Neural progenitor cell (in vitro differentiated cells): ENCODE measurements around the gene CELSR2.

Experiments
- EZH2 ChIP-seq: fragments of 200-600 bp; sonication (generic); IDR thresholded peaks from 2 replicates; pipeline ENCODE4 v1.6.1; 2017; ENCODE audit warnings: antibody characterized with exemption, mild to moderate bottlenecking, moderate library complexity
- TF ChIP-seq, protein P1 (sequence below): fragments of 200-600 bp; sonication (generic); IDR thresholded peaks from 2 replicates; pipeline ENCODE4 v1.5.1; 2017; ENCODE audit warnings: antibody characterized with exemption, mild to moderate bottlenecking

DNA sequence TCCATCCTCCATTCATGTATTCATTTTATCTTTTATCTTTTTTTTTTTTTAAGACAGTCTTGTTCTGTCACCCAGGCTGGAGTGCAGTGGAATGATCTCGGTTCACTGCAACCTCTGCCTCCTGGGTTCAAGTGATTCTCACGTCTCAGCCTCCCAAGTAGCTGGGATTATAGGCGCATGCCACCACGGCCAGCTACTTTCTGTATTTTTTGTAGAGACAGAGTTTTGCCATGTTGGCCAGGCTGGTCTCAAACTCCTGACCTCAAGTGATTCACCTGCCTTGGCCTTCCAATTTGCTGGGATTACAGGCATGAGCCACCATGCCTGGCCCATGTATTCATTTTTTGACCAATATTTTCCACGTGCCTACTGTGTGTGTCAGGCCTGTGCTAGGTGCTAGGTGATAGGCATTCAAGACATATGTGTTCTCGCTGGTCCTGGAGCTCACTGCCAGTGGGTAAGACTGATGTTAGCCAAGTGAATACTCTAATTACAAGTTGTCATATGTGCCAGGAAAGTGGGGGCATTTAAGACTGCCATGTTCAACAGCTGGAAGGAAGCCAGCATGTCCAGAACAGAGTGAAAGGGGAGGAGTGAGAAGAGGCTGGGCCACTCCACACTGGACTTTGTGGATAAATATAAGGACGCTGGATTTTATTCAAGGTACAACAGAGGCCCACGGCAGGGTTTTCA lies 5.3 kb upstream of the CELSR2 start:
- TF ChIP-seq, protein P1, sequence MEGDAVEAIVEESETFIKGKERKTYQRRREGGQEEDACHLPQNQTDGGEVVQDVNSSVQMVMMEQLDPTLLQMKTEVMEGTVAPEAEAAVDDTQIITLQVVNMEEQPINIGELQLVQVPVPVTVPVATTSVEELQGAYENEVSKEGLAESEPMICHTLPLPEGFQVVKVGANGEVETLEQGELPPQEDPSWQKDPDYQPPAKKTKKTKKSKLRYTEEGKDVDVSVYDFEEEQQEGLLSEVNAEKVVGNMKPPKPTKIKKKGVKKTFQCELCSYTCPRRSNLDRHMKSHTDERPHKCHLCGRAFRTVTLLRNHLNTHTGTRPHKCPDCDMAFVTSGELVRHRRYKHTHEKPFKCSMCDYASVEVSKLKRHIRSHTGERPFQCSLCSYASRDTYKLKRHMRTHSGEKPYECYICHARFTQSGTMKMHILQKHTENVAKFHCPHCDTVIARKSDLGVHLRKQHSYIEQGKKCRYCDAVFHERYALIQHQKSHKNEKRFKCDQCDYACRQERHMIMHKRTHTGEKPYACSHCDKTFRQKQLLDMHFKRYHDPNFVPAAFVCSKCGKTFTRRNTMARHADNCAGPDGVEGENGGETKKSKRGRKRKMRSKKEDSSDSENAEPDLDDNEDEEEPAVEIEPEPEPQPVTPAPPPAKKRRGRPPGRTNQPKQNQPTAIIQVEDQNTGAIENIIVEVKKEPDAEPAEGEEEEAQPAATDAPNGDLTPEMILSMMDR, result no peak
- no peak for TF ChIP-seq EZH2
